Ovary (tissue), 9 donors: Measurements from ENCODE around the gene AKNAD1. TPM values are rescaled to one million over a fixed set of nuclear protein-coding genes. Genes with fewer than 3 reads are reported as not detected.

ENCODE experiments used
- DNase-seq, 5 donors: peaks; one replicate each; pipeline ENCODE4 v3.0.0-alpha.2; 2019 to 2020
- H3K27ac ChIP-seq, 2 donors: fragments of 200-600 bp; one replicate each; pipeline versions ENCODE4 v1.5.1 to v1.8.0; 2019 to 2022
- H3K27me3 ChIP-seq: fragments of 200-600 bp; one replicate; pipeline ENCODE4 v1.8.0; 2022
- H3K36me3 ChIP-seq: fragments of 200-600 bp; sonication (generic); one replicate; pipeline ENCODE4 v1.5.1; 2019
- H3K4me1 ChIP-seq: one replicate; pipeline ENCODE4 v1.8.1; 2013; ENCODE audit warnings: mild to moderate bottlenecking, moderate library complexity; ENCODE audit not compliant: insufficient read depth
- H3K4me3 ChIP-seq: fragments of 200-600 bp; sonication (generic); one replicate; pipeline ENCODE4 v1.5.1; 2017
- H3K9me3 ChIP-seq, 2 donors: fragments of 200-600 bp in 1 of 2; sonication (generic) in 1 of 2; one replicate each; pipeline versions ENCODE4 v1.5.1 to v1.8.1; 2013 to 2019; ENCODE audit warnings: mild to moderate bottlenecking in 1 of 2, moderate library complexity in 1 of 2
- CTCF ChIP-seq, 3 donors: fragments of 450-650 bp in 2 of 3; fragments of 200-600 bp in 1 of 3; IDR thresholded peaks; one replicate each; pipeline versions ENCODE4 v1.5.1 to v1.8.0; 2016 to 2022; ENCODE audit warnings: antibody characterized with exemption in 3 of 3, mild to moderate bottlenecking in 1 of 3
- EP300 ChIP-seq: sonication (generic); formaldehyde crosslinking; IDR thresholded peaks from one replicate; pipeline ENCODE4 v1.6.1; 2017; ENCODE audit warnings: antibody characterized with exemption
- POLR2A ChIP-seq: fragments of 450-650 bp; IDR thresholded peaks from one replicate; pipeline ENCODE4 v1.6.1; 2017; ENCODE audit warnings: antibody characterized with exemption, mild to moderate bottlenecking, moderate library complexity
- WGBS, 3 donors: extraction: QIAGEN DNeasy Blood & Tissue Kit in 1 of 3; methylation state at CpG; one replicate each; pipeline versions ENCODE4 v1.1.5 to v1.1.7; 2013 to 2017; 5-methylcytosine and 5-hydroxymethylcytosine counted together
- intact Hi-C, 4 donors: fragments of 100-400 bp; cut with DNase I; formaldehyde crosslinking; loops; one replicate each; pipeline versions ENCODE4 v1.11.0 to v1.15.1; 2022 to 2023
- polyA plus RNA-seq, 2 donors: library from polyadenylated mRNA; stranded (reverse); fragments of 200-250 nt in 1 of 2; fragments of 350-450 nt in 1 of 2; fragmentation: Illumina TruSeq in 1 of 2; extraction: RNeasy Lipid Tissue Mini Kit (QIAGEN cat#74804) in 1 of 2; gene quantifications; one replicate each; pipeline ENCODE4 v1.2.3, GENCODE V29; 2013 to 2014
- total RNA-seq, 7 donors: library from RNA; depleted of rRNA in 2 of 7; stranded (reverse); fragments of >200 nt in 2 of 7; fragmentation: NEBNext Ultra II Directional in 3 of 7; extraction: Animal tissue kit (Norgen Biotek cat#: 25700) in 3 of 7; gene quantifications; one replicate each; pipeline versions ENCODE4 v1.1.0 to v1.2.4, GENCODE V29; 2016 to 2023
- donor health status: DM: no; HTN: no; CAD: no; lungs with moderate emphysema.
- donor health status: DM: no; HTN: no; CAD: no.
- donor health status: Bipolar disorder and iron deficiency.
- donor health status: DM: yes; HTN: yes; CAD: no.
- donor health status: DM: no; HTN: no; CAD: no.
- donor health status: DM: yes; HTN: yes; CAD: no.

The AKNAD1 gene
- total and polyA plus RNA-seq, 9 donors = 0.08 to 0.20 TPM; not detected in 7

GRCh38 chr1:108799001-108799400 lies 57.9 kb downstream of the AKNAD1 start:
- Histone ChIP-seq H3K4me1 (no peaks in the 10 kb centered on the region), H3K36me3 (no peaks in the 10 kb centered on the region), H3K9me3 (no peaks in the 10 kb centered on the region), H3K27me3 (no peaks in the 10 kb centered on the region), H3K27ac (no peak overlapping the region), H3K4me3 (no peak overlapping the region)
- TF ChIP-seq POLR2A = no peak
- TF ChIP-seq CTCF (IDR thresholded peaks at IDR 0.05) = no peak
- TF ChIP-seq EP300 = no peak
- WGBS, 3 donors = 83 to 87% (median 85%) methylated on average over 1 of the region's 1 CpG
- intact Hi-C loops = no loop called here
- no peak for DNase-seq

- Histone ChIP-seq H3K27me3 (no peaks in the 10 kb centered on the region), H3K9me3 (no peaks in the 10 kb centered on the region), H3K4me3 (no peak overlapping the region), H3K27ac (no peak overlapping the region), H3K4me1 (no peaks in the 10 kb centered on the region), H3K36me3 (no peaks in the 10 kb centered on the region)
- TF ChIP-seq EP300 (no peak), POLR2A (no peak), CTCF (IDR thresholded peaks at IDR 0.05) (no peak)
- intact Hi-C loops = no loop called here
- WGBS, 3 donors = 95 to 100% (median 97%) methylated on average over 2 of the region's 2 CpGs
- DNase-seq = no peak
These were observed 64.5 kb downstream of the AKNAD1 start for GRCh38 chr1:108792420-108792819.

- H3K4me1 ChIP-seq = no peaks in the 10 kb centered on the region
- TF ChIP-seq EP300 (no peak), POLR2A (no peak), CTCF (IDR thresholded peaks at IDR 0.05) (no peak)
- intact Hi-C loops = loop anchor here in 1 of 4 donors (2.0 kb wide), 1 partner anchor 53 kb away; no protein-coding TSS in a partner anchor
- H3K27me3 ChIP-seq = no peaks in the 10 kb centered on the region
- H3K27ac ChIP-seq = no peak overlapping the region
- no peaks in the 10 kb centered on the region for H3K9me3 ChIP-seq
- DNase-seq = no peak
- H3K36me3 ChIP-seq = no peaks in the 10 kb centered on the region
- WGBS, 3 donors = 97 to 98% (median 98%) methylated on average over 1 of the region's 1 CpG
- H3K4me3 ChIP-seq = no peak overlapping the region
These were observed 65.1 kb downstream of the AKNAD1 start for GRCh38 chr1:108791790-108792189.

- no peaks in the 10 kb centered on the region for H3K36me3 ChIP-seq
- 94 to 98% (median 98%) methylated on average over 2 of the region's 2 CpGs for WGBS, 3 donors
These were observed 71.0 kb downstream of the AKNAD1 start for GRCh38 chr1:108785880-108786279.

More at GRCh38 chr1:108785880-108786279, 71.0 kb downstream of the AKNAD1 start:
- TF ChIP-seq POLR2A = no peak
- no peak for TF ChIP-seq CTCF (IDR thresholded peaks at IDR 0.05)
- no peak for TF ChIP-seq EP300
- Histone ChIP-seq H3K4me3 (no peak overlapping the region), H3K4me1 (no peaks in the 10 kb centered on the region), H3K27me3 (no peaks in the 10 kb centered on the region), H3K9me3 (peaks cover 0 to 9% of the 10 kb centered on the region in 2 donors), H3K27ac (no peak overlapping the region)
- intact Hi-C loops = no loop called here
- no peak for DNase-seq
